GM12878 (cell line): ENCODE measurements around the gene RPGR. TPM values are rescaled to one million over a fixed set of nuclear protein-coding genes. Genes with fewer than 3 reads are reported as not detected.

Experiments
- ATAC-seq: fragments of 200-7000 bp; cut with Tn5 transposase; 3 replicates; pipeline ENCODE4 v1.9.1; 2020; ENCODE audit warnings: mild to moderate bottlenecking, moderate library complexity
- BruUV-seq: library from RNA; stranded (reverse); fragments of 400-500 nt; replicated peaks from 2 replicates; lab custom pipeline; 2021; lab: Mats Ljungman, UMichigan
- CTCF ChIA-PET: fragments of 300-600 bp; sonication (Branson Sonifier 250); formaldehyde crosslinking; extraction: SDS; loops from one replicate; lab custom pipeline; 2021; ENCODE audit warnings: inconsistent platforms; lab: Yijun Ruan, JAX
- POLR2A ChIA-PET: fragments of 350-600 bp; formaldehyde crosslinking; extraction: SDS; loops from one replicate; lab custom pipeline; 2021; ENCODE audit warnings: inconsistent platforms; lab: Charles Lee
- RAD21 ChIA-PET: fragments of 300-600 bp; sonication (Branson Sonifier 250); formaldehyde crosslinking; loops from one replicate; lab custom pipeline; 2023; ENCODE audit warnings: antibody characterized with exemption; ENCODE audit not compliant: unreplicated experiment; lab: Charles Lee
- SMC1A ChIA-PET: fragments of 300-600 bp; sonication (Branson Sonifier 250); formaldehyde crosslinking; loops from one replicate; lab custom pipeline; 2023; ENCODE audit not compliant: unreplicated experiment, uncharacterized antibody; lab: Charles Lee
- DNase-seq: peaks from one replicate; pipeline ENCODE4 v3.0.0-alpha.2; 2011; ENCODE audit warnings: low read depth, low spot score
- FAIRE-seq: peaks from 3 replicates; lab custom pipeline; 2011; peaks lifted over from hg19 to GRCh38; lab: Jason Lieb, UNC
- H2AFZ ChIP-seq: 2 replicates; pipeline ENCODE4 v1.6.0; 2011; ENCODE audit warnings: low read depth, low read length, control low read depth; ENCODE audit not compliant: control insufficient read depth
- H3K27ac ChIP-seq: 2 replicates; pipeline ENCODE4 v1.5.1; 2011; ENCODE audit warnings: control low read depth; ENCODE audit not compliant: control insufficient read depth, insufficient read depth
- H3K27me3 ChIP-seq, 2 experiments: replicated peaks in 1 of 2; 2 replicates each; pipeline versions ENCODE4 v1.6.0 to v1.6.1; 2011; ENCODE audit warnings: low read length in 1 of 2; ENCODE audit not compliant: control insufficient read depth in 2 of 2, insufficient read depth in 2 of 2
- H3K36me3 ChIP-seq, 2 experiments: 2 replicates each; pipeline ENCODE4 v1.5.1; 2011; ENCODE audit warnings: low read length in 1 of 2; ENCODE audit not compliant: control insufficient read depth in 2 of 2, insufficient read depth in 2 of 2
- H3K4me1 ChIP-seq: 2 replicates; pipeline ENCODE4 v1.6.1; 2011; ENCODE audit warnings: mild to moderate bottlenecking, low read length, moderate library complexity, mixed read lengths; ENCODE audit not compliant: control insufficient read depth, insufficient read depth
- H3K4me2 ChIP-seq: 2 replicates; pipeline ENCODE4 v1.6.0; 2011; ENCODE audit warnings: control low read depth; ENCODE audit not compliant: control insufficient read depth, insufficient read depth
- H3K4me3 ChIP-seq: fragments of 200-600 bp; sonication (generic); 2 replicates; pipeline ENCODE4 v1.5.1; 2016
- H3K79me2 ChIP-seq: 2 replicates; pipeline ENCODE4 v1.6.0; 2011; ENCODE audit warnings: low read length; ENCODE audit not compliant: control insufficient read depth, insufficient read depth
- H3K9ac ChIP-seq: 2 replicates; pipeline ENCODE4 v1.8.0; 2011; ENCODE audit warnings: low read length, control low read depth, mixed read lengths; ENCODE audit not compliant: control insufficient read depth, insufficient read depth
- H3K9me3 ChIP-seq: replicated peaks from 3 replicates; pipeline ENCODE4 v1.5.1; 2011; ENCODE audit warnings: mild to moderate bottlenecking, low read length; ENCODE audit not compliant: control insufficient read depth, insufficient read depth
- H4K20me1 ChIP-seq: 2 replicates; pipeline ENCODE4 v1.6.0; 2011; ENCODE audit not compliant: control insufficient read depth, insufficient read depth
- ATF2 ChIP-seq: IDR thresholded peaks from 2 replicates; pipeline ENCODE4 v1.6.1; 2012; ENCODE audit warnings: low read length, inconsistent platforms
- BCL11A ChIP-seq: IDR thresholded peaks from 2 replicates; pipeline ENCODE4 v1.6.1; 2011; ENCODE audit warnings: low read depth, low read length
- BMI1 ChIP-seq: fragments of 450-650 bp; IDR thresholded peaks from 2 replicates; pipeline ENCODE4 v1.6.1; 2016; ENCODE audit warnings: mild to moderate bottlenecking, moderate library complexity, borderline replicate concordance
- CREM ChIP-seq: IDR thresholded peaks from 2 replicates; pipeline ENCODE4 v1.6.1; 2014; ENCODE audit warnings: antibody characterized with exemption, low read depth
- CTCF ChIP-seq, 3 experiments: IDR thresholded peaks in 2 of 3; conservative IDR thresholded peaks in 1 of 3; 2 replicates each; pipeline ENCODE4 v1.5.1; 2011; ENCODE audit warnings: low read depth in 3 of 3, low read length in 3 of 3, mild to moderate bottlenecking in 3 of 3, control low read depth in 2 of 3, moderate library complexity in 2 of 3, inconsistent platforms in 1 of 3, mixed read lengths in 1 of 3; ENCODE audit not compliant: control insufficient read depth in 2 of 3, insufficient read depth in 1 of 3; ENCODE audit errors: extremely low read depth in 1 of 3
- E2F8 ChIP-seq: fragments of 450-650 bp; IDR thresholded peaks from 2 replicates; pipeline ENCODE4 v1.6.1; 2018; ENCODE audit warnings: mild to moderate bottlenecking, low read depth, moderate library complexity; ENCODE audit not compliant: partially characterized antibody
- EP300 ChIP-seq, 2 experiments: fragments of 150-350 bp in 1 of 2; IDR thresholded peaks; 2 replicates each; pipeline ENCODE4 v1.6.1; 2011 to 2012; ENCODE audit warnings: low read depth in 2 of 2, low read length in 2 of 2, borderline replicate concordance in 1 of 2, improper control_type of control experiment in 1 of 2, inconsistent platforms in 1 of 2; ENCODE audit not compliant: control insufficient read depth in 1 of 2
- HDGF ChIP-seq: fragments of 450-650 bp; IDR thresholded peaks from 2 replicates; pipeline ENCODE4 v1.6.1; 2016; ENCODE audit warnings: antibody characterized with exemption
- IRF4 ChIP-seq: IDR thresholded peaks from 2 replicates; pipeline ENCODE4 v1.6.1; 2011; ENCODE audit warnings: low read depth, low read length
- JUNB ChIP-seq: IDR thresholded peaks from 2 replicates; pipeline ENCODE4 v1.6.1; 2016; ENCODE audit warnings: antibody characterized with exemption, mild to moderate bottlenecking
- KLF5 ChIP-seq: fragments of 450-650 bp; IDR thresholded peaks from 2 replicates; pipeline ENCODE4 v1.6.1; 2014; ENCODE audit warnings: mild to moderate bottlenecking; ENCODE audit not compliant: partially characterized antibody
- MEF2A ChIP-seq: IDR thresholded peaks from 2 replicates; pipeline ENCODE4 v1.6.1; 2011; ENCODE audit warnings: low read depth, mild to moderate bottlenecking, low read length, moderate library complexity; ENCODE audit not compliant: insufficient read depth
- MEF2B ChIP-seq: fragments of 450-650 bp; IDR thresholded peaks from 2 replicates; pipeline ENCODE4 v1.6.1; 2018; ENCODE audit warnings: mild to moderate bottlenecking, moderate library complexity; ENCODE audit not compliant: partially characterized antibody, poor library complexity, severe bottlenecking
- NR2C2 ChIP-seq: IDR thresholded peaks from 2 replicates; pipeline ENCODE4 v1.6.1; 2011; ENCODE audit warnings: borderline replicate concordance, low read depth; ENCODE audit not compliant: control insufficient read depth, insufficient read length
- RAD21 ChIP-seq: IDR thresholded peaks from 2 replicates; pipeline ENCODE4 v1.6.1; 2011; ENCODE audit warnings: mild to moderate bottlenecking, low read depth, low read length, moderate library complexity; ENCODE audit not compliant: insufficient read depth
- RUNX3 ChIP-seq: IDR thresholded peaks from 2 replicates; pipeline ENCODE4 v1.6.1; 2012; ENCODE audit warnings: low read length, inconsistent platforms
- SPI1 ChIP-seq: IDR thresholded peaks from 2 replicates; pipeline ENCODE4 v1.6.1; 2011; ENCODE audit warnings: low read depth, mild to moderate bottlenecking, low read length, moderate library complexity, borderline replicate concordance; ENCODE audit not compliant: insufficient read depth
- ZNF207 ChIP-seq: fragments of 450-650 bp; IDR thresholded peaks from 2 replicates; pipeline ENCODE4 v1.6.1; 2014; ENCODE audit warnings: antibody characterized with exemption, mild to moderate bottlenecking, borderline replicate concordance
- WGBS: methylation state at CpG from one replicate; pipeline ENCODE4 v1.1.6; 2016; ENCODE audit warnings: low lambda C conversion rate; ENCODE audit not compliant: insufficient replicate concordance, insufficient coverage; ENCODE audit errors: missing lambda C conversion rate; 5-methylcytosine and 5-hydroxymethylcytosine counted together
- in situ Hi-C: fragments of 300-500 bp; cut with MboI; formaldehyde crosslinking; loops from 9 replicates; pipeline ENCODE4 v1.14.3; 2018; ENCODE audit warnings: mixed read lengths
- intact Hi-C: fragments of 100-400 bp; cut with micrococcal nuclease; formaldehyde crosslinking; loops from one replicate; pipeline ENCODE4 v1.14.2; 2022; ENCODE audit not compliant: unreplicated experiment
- polyA plus RNA-seq, 11 experiments: library from polyadenylated mRNA; depleted of rRNA in 4 of 11; unstranded in 6 of 11; stranded (reverse) in 5 of 11; fragments of >200 nt; fragmentation: Nextera tagmentation in 4 of 11; fragmentation: Illumina TruSeq in 1 of 11; extraction: Ambion mirVana in 4 of 11; extraction: Trizol in 1 of 11; gene quantifications; 1 replicate in 1 of 11; 2 replicates in 10 of 11; pipeline versions ENCODE4 v1.2.1 to v1.2.3, GENCODE V29; 2011 to 2016; ENCODE audit warnings: inconsistent platforms in 2 of 11, missing spikeins in 2 of 11, low read depth in 1 of 11
- total RNA-seq, 4 experiments: library from RNA; depleted of rRNA in 3 of 4; stranded (reverse); fragments of >200 nt in 3 of 4; fragmentation: Illumina TruSeq in 1 of 4; extraction: Trizol in 1 of 4; gene quantifications; 2 replicates each; pipeline versions ENCODE4 v1.2.1 to v1.2.3, GENCODE V29; 2013 to 2021

RPGR gene
- total and polyA plus RNA-seq, 10 of the 15 experiments (the other 5 are each of a cell fraction or from before 2014, with no cell fraction given): 5.5 to 13.4 (median 7.6) TPM

GRCh38 chrX:38273453-38273852 lies 53.9 kb downstream of the RPGR start:
- ChIA-PET CTCF (interaction anchor here (0.9 to 1.8 kb wide), 5 partner anchors 9 to 82 kb away, joined by 3 to 10 read pairs (median 4); partner anchors contain the start of gene RPGR), SMC1A (interaction anchor here (1.3 to 3.7 kb wide), 7 partner anchors 8 to 53 kb away, joined by 3 to 16 read pairs (median 4); partner anchors contain the start of gene RPGR), POLR2A (interaction anchor here (0.9 to 1.5 kb wide), 2 partner anchors 8 to 53 kb away, joined by 3 to 5 read pairs; no protein-coding TSS in a partner anchor), RAD21 (interaction anchor here (1.5 to 1.8 kb wide), 3 partner anchors 9 to 54 kb away, joined by 4 to 14 read pairs (median 6); partner anchors contain the start of gene RPGR)
- no peak overlapping the region for H3K4me3 ChIP-seq
- peaks cover 3% of the 10 kb centered on the region for H3K4me1 ChIP-seq
- FAIRE-seq (no peak), DNase-seq (peak; percentile 8), ATAC-seq (peak; percentile 71)
- H3K9ac ChIP-seq: no peak overlapping the region
- 13% methylated on average over 1 of the region's 1 CpG for WGBS
- no TSS peak for BruUV-seq
- in situ Hi-C loops (no loop called here), intact Hi-C loops (loop anchor here (10.0 kb wide), 2 partner anchors 169 to 489 kb away; partner anchors contain the start of gene CYBB)
- no peaks in the 10 kb centered on the region for H3K27me3 ChIP-seq
- no peak overlapping the region; the same call in 1 of the 2 replicates for H3K27ac ChIP-seq
- H2AFZ ChIP-seq: no peak overlapping the region
- H4K20me1 ChIP-seq: no peaks in the 10 kb centered on the region
- no peaks in the 10 kb centered on the region for H3K79me2 ChIP-seq
- H3K9me3 ChIP-seq: peaks cover under 1% of the 10 kb centered on the region; the same call in 2 of the 3 replicates
- no peaks in the 10 kb centered on the region for H3K36me3 ChIP-seq
- H3K4me2 ChIP-seq: no peak overlapping the region
- TF ChIP-seq RAD21 (no peak), RUNX3 (peak; percentile 11; the same call in 1 of the 2 replicates), KLF5 (no peak), SPI1 (no peak), ZNF207 (no peak), CTCF (IDR thresholded peaks at IDR 0.05 in 2 of 3, conservative IDR thresholded peaks at IDR 0.05 in 1 of 3; ENCODE audit: control insufficient read depth in 2 of 3, extremely low read depth in 1 of 3, insufficient read depth in 1 of 3, low read depth in 3 of 3, low read length in 3 of 3) (no peak), HDGF (no peak), BMI1 (no peak), BCL11A (peak; percentile 9; the same call in 1 of the 2 replicates), EP300 (IDR thresholded peaks at IDR 0.05; ENCODE audit: borderline replicate concordance in 1 of 2, control insufficient read depth in 1 of 2, low read depth in 2 of 2, low read length in 2 of 2) (no peak), MEF2B (peak; percentile 38), MEF2A (peak; percentile 78; the same call in 1 of the 2 replicates), NR2C2 (no peak), CREM (peak; percentile 35; the same call in 1 of the 2 replicates), IRF4 (no peak), E2F8 (no peak), ATF2 (peak; percentile 43; the same call in 1 of the 2 replicates), JUNB (peak; percentile 65)
